HepG2 (cell line): ENCODE measurements around the gene PTPRCAP. TPM values are rescaled to one million over a fixed set of nuclear protein-coding genes. Genes with fewer than 3 reads are reported as not detected.

ENCODE experiments used
- ATF7-NPFF ChIP-seq: sonication (generic); formaldehyde crosslinking; IDR thresholded peaks from 2 replicates; pipeline ENCODE4 v1.8.1; 2023; ENCODE audit warnings: mild to moderate bottlenecking, low read depth, missing genetic modification reagents, moderate library complexity
- ATM ChIP-seq: fragments of 450-650 bp; IDR thresholded peaks from 2 replicates; pipeline ENCODE4 v1.7.1; 2017; ENCODE audit warnings: mild to moderate bottlenecking, borderline replicate concordance
- DDIT3 ChIP-seq: sonication (generic); formaldehyde crosslinking; IDR thresholded peaks from 2 replicates; pipeline ENCODE4 v1.4.0; 2020; ENCODE audit warnings: mild to moderate bottlenecking, missing genetic modification reagents
- DNMT3B ChIP-seq: conservative IDR thresholded peaks from 2 replicates; pipeline ENCODE4 v1.6.1; 2016; ENCODE audit warnings: missing biosample characterization, control low read depth
- GFI1 ChIP-seq: sonication (generic); formaldehyde crosslinking; IDR thresholded peaks from 2 replicates; pipeline ENCODE4 v1.5.0; 2020; ENCODE audit warnings: missing genetic modification reagents, mild to moderate bottlenecking, borderline replicate concordance
- MLXIP ChIP-seq: sonication (generic); formaldehyde crosslinking; IDR thresholded peaks from 2 replicates; pipeline ENCODE4 v1.9.0; 2021; ENCODE audit warnings: missing genetic modification reagents, borderline replicate concordance
- ZC3H13 ChIP-seq: sonication (generic); formaldehyde crosslinking; IDR thresholded peaks from 2 replicates; pipeline ENCODE4 v1.8.1; 2023; ENCODE audit warnings: mild to moderate bottlenecking, missing genetic modification reagents, moderate library complexity
- ZNF101 ChIP-seq: sonication (generic); formaldehyde crosslinking; IDR thresholded peaks from 2 replicates; pipeline ENCODE4 v1.4.0; 2020; ENCODE audit warnings: mild to moderate bottlenecking, low read depth, missing genetic modification reagents, borderline replicate concordance
- ZNF326 ChIP-seq: sonication (generic); formaldehyde crosslinking; IDR thresholded peaks from 2 replicates; pipeline ENCODE4 v1.4.0; 2020; ENCODE audit warnings: missing genetic modification reagents, borderline replicate concordance
- ZNF574 ChIP-seq: sonication (generic); formaldehyde crosslinking; IDR thresholded peaks from 2 replicates; pipeline ENCODE4 v1.4.0; 2020; ENCODE audit warnings: missing genetic modification reagents
- ZNF580 ChIP-seq: IDR thresholded peaks from 2 replicates; pipeline ENCODE4 v1.6.1; 2016; ENCODE audit warnings: low read depth, borderline replicate concordance
- ZNF598 ChIP-seq: sonication (generic); formaldehyde crosslinking; IDR thresholded peaks from 2 replicates; pipeline ENCODE4 v1.5.1; 2020; ENCODE audit warnings: mild to moderate bottlenecking, missing genetic modification reagents, borderline replicate concordance
- ZNF788 ChIP-seq: sonication (generic); formaldehyde crosslinking; IDR thresholded peaks from 2 replicates; pipeline ENCODE4 v1.5.0; 2020; ENCODE audit warnings: mild to moderate bottlenecking, missing genetic modification reagents, borderline replicate concordance
- polyA plus RNA-seq, 8 experiments: library from polyadenylated mRNA; depleted of rRNA in 3 of 8; stranded (reverse) in 7 of 8; unstranded in 1 of 8; fragments of >200 nt; fragmentation: Illumina TruSeq in 4 of 8; extraction: Trizol in 4 of 8; gene quantifications; 2 replicates each; pipeline versions ENCODE4 v1.2.1 to v1.2.3, GENCODE V29; 2011 to 2016; ENCODE audit warnings: low read depth in 4 of 8, missing spikeins in 1 of 8, mixed read lengths in 1 of 8; ENCODE audit not compliant: insufficient read depth in 1 of 8
- total RNA-seq, 5 experiments: library from RNA; depleted of rRNA; stranded (reverse); fragments of >200 nt; fragmentation: Illumina TruSeq; extraction: Trizol; gene quantifications; 2 replicates each; pipeline ENCODE4 v1.2.3, GENCODE V29; 2016; ENCODE audit warnings: low read depth in 1 of 5

PTPRCAP gene
- total and polyA plus RNA-seq, 2 of the 13 experiments (the other 11 are each of a cell fraction or from before 2014, with no cell fraction given), result 0.60 to 0.70 TPM

- TF ChIP-seq ZNF580 (CRISPR knock-in tag) (0 out of 2 replicates have a peak, but pooled peaks have one; percentile 22), ZNF788 (CRISPR knock-in tag) (peak; percentile 83; the same call in 1 of the 2 replicates), DDIT3 (CRISPR knock-in tag) (no peak), ATM (no peak), ZNF574 (CRISPR knock-in tag) (peak; percentile 82), MLXIP (CRISPR knock-in tag) (no peak), ZNF326 (no peak), GFI1 (CRISPR knock-in tag) (no peak), ZNF101 (CRISPR knock-in tag) (no peak), DNMT3B (CRISPR knock-in tag) (no peak), ZNF598 (CRISPR knock-in tag) (no peak; the same call in 1 of the 2 replicates), ZC3H13 (CRISPR knock-in tag) (peak; percentile 41; the same call in 1 of the 2 replicates), ATF7-NPFF (peak; percentile 43; the same call in 1 of the 2 replicates)
- TF ChIP-seq, all 625 proteins: peak for 206
Observed at GRCh38 chr11:67468759-67469507, 31.5 kb upstream of the PTPRCAP start, which contains the start of gene TMEM134 (continued).
